ENCODE data around the gene AADAC. TPM values are rescaled to one million over a fixed set of nuclear protein-coding genes. Genes with fewer than 3 reads are reported as not detected.
"Not testable (repeated sequence)": the region's sequence is repeated elsewhere in the genome, so short reads cannot be mapped to it uniquely, and the experiment has no call there.

AADAC gene
- total RNA-seq, 1 donor from 2014 or later, result not detected

GRCh38 chr3:151808926-151809325, 5.0 kb upstream of the AADAC start:
- H3K36me3 Mint-ChIP-seq (ENCODE audit: low read depth); H3K27me3 Mint-ChIP-seq (ENCODE audit: insufficient read depth); H3K4me1 Mint-ChIP-seq (ENCODE audit: low read depth); DNase-seq (ENCODE audit: low spot score); H3K4me3 Mint-ChIP-seq; H3K27ac Mint-ChIP-seq; intact Hi-C loops (cut with micrococcal nuclease): not testable (repeated sequence)
- peaks cover 10% of the 10 kb centered on the region for H3K9me3 Mint-ChIP-seq

GRCh38 chr3:151811474-151811873, 2.4 kb upstream of the AADAC start:
- H3K27me3 Mint-ChIP-seq (ENCODE audit: insufficient read depth), result no peaks in the 10 kb centered on the region
- no peak overlapping the region for H3K4me3 Mint-ChIP-seq
- H3K36me3 Mint-ChIP-seq (ENCODE audit: low read depth), result no peaks in the 10 kb centered on the region
- no peak overlapping the region for H3K27ac Mint-ChIP-seq
- no peak for DNase-seq (ENCODE audit: low spot score)
- intact Hi-C loops (cut with micrococcal nuclease), result no loop called here
- H3K9me3 Mint-ChIP-seq, result peaks cover 10% of the 10 kb centered on the region
- no peaks in the 10 kb centered on the region for H3K4me1 Mint-ChIP-seq (ENCODE audit: low read depth)

DNA sequence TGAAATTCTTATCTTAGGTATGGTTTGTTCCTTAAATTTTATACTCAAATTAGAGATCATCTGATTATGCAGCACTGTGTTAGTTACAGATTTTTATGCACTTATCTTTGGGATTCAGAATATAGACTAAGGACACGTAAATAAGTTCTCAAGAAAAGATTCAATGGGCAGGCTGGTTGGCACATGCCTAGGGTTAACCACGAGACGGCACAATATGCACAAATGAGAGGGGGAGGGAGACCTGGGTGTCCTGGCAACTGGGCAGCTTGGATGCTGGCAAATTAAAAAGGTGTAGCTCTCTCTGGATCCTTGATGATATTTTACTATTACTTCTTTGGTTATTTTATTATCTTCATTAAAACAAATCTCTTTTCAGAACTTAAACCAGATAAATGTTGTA, 672 bp downstream of the AADAC start:
- H3K4me1 Mint-ChIP-seq (ENCODE audit: low read depth), result no peaks in the 10 kb centered on the region
- H3K36me3 Mint-ChIP-seq (ENCODE audit: low read depth), result no peaks in the 10 kb centered on the region
- H3K27ac Mint-ChIP-seq, result no peak overlapping the region
- no peak overlapping the region for H3K4me3 Mint-ChIP-seq
- no peak for DNase-seq (ENCODE audit: low spot score)
- H3K27me3 Mint-ChIP-seq (ENCODE audit: insufficient read depth), result no peaks in the 10 kb centered on the region
- intact Hi-C loops (cut with micrococcal nuclease), result no loop called here
- H3K9me3 Mint-ChIP-seq, result no peaks in the 10 kb centered on the region

DNA sequence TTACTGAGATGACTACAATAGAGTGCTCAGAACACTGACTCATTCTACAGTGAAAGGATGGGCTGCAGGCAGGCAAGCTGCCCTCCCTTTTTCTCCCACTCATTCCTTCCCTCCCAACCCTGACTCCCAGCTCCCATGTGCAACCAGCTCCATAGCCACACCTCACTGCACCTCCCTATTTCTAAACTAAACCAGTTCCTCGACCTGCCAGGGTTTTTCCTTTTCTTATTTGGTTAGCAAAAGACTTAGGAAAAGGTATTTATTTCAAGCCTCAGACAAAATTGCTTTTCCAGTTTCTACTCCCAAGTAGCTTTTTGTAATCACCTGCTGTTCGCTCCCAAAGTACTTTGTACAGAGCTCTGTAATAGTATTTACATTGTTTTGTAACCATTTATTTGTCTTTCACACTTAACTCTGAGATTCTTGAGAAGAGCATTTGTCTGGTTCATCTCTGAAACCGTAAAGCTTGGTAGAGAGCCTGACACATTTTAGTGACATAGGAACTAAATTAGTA, 2.2 kb downstream of the AADAC start:
- no peak for DNase-seq (ENCODE audit: low spot score)
- no peak overlapping the region for H3K27ac Mint-ChIP-seq
- H3K9me3 Mint-ChIP-seq, result no peaks in the 10 kb centered on the region
- no peaks in the 10 kb centered on the region for H3K27me3 Mint-ChIP-seq (ENCODE audit: insufficient read depth)
- H3K36me3 Mint-ChIP-seq (ENCODE audit: low read depth), result no peaks in the 10 kb centered on the region
- intact Hi-C loops (cut with micrococcal nuclease), result no loop called here
- H3K4me1 Mint-ChIP-seq (ENCODE audit: low read depth), result no peaks in the 10 kb centered on the region
- H3K4me3 Mint-ChIP-seq, result no peak overlapping the region

DNA sequence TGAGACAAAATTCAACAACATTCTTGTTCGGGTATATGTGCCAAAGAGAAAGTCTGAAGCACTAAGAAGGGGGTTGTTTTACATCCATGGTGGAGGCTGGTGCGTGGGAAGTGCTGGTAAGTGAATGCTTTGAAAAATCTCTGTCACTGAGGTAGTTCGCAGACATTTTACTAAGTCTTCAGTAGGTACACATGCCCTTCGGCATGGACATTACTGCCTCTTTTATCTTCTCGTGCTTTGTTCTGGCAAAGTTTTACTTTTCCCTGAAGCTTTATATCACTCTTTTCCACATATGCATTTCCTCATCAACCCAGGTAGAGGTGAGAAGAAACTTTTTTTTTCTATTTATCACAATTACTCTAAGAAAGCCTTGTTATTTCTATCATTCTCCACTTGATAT, 3.6 kb downstream of the AADAC start:
- Mint-ChIP-seq H3K4me1 (ENCODE audit: low read depth) (no peaks in the 10 kb centered on the region), H3K27me3 (ENCODE audit: insufficient read depth) (no peaks in the 10 kb centered on the region), H3K27ac (no peak overlapping the region), H3K36me3 (ENCODE audit: low read depth) (no peaks in the 10 kb centered on the region), H3K4me3 (no peak overlapping the region), H3K9me3 (no peaks in the 10 kb centered on the region)
- intact Hi-C loops (cut with micrococcal nuclease), result no loop called here
- no peak for DNase-seq (ENCODE audit: low spot score)

DNA sequence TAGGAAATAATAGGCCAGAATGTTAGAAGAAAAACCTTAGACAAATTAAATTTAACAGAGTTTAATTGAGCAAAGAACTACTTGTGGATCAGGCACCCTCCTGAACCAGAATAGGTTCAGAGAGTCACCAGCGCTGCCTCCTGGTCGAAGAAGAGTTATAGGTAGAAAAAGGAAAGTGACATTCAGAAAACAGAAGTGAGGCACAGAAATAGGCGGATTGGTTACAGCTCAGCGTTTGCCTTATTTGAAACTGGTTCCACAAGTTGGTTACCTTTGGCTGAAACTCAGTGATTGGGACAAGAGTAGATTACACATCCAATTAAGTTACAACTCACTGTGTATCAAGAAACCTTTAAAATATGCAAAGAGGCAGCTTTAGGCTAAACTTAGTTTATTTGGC, 4.4 kb downstream of the AADAC start:
- H3K27ac Mint-ChIP-seq, result no peak overlapping the region
- no peaks in the 10 kb centered on the region for H3K4me1 Mint-ChIP-seq (ENCODE audit: low read depth)
- H3K27me3 Mint-ChIP-seq (ENCODE audit: insufficient read depth), result no peaks in the 10 kb centered on the region
- intact Hi-C loops (cut with micrococcal nuclease), result no loop called here
- no peaks in the 10 kb centered on the region for H3K36me3 Mint-ChIP-seq (ENCODE audit: low read depth)
- H3K4me3 Mint-ChIP-seq, result no peak overlapping the region
- H3K9me3 Mint-ChIP-seq, result no peaks in the 10 kb centered on the region
- DNase-seq (ENCODE audit: low spot score), result no peak

GRCh38 chr3:151819910-151820309, 6.0 kb downstream of the AADAC start:
- intact Hi-C loops (cut with micrococcal nuclease), result no loop called here
- no peak for DNase-seq (ENCODE audit: low spot score)
- Mint-ChIP-seq H3K4me1 (ENCODE audit: low read depth) (no peaks in the 10 kb centered on the region), H3K27me3 (ENCODE audit: insufficient read depth) (peaks cover 2% of the 10 kb centered on the region), H3K27ac (no peak overlapping the region), H3K4me3 (no peak overlapping the region), H3K9me3 (no peaks in the 10 kb centered on the region), H3K36me3 (ENCODE audit: low read depth) (no peaks in the 10 kb centered on the region)

GRCh38 chr3:151827816-151828215, 13.9 kb downstream of the AADAC start:
- no peak for DNase-seq (ENCODE audit: low spot score)
- peaks cover 24% of the 10 kb centered on the region for H3K27me3 Mint-ChIP-seq (ENCODE audit: insufficient read depth)
- H3K27ac Mint-ChIP-seq, result no peak overlapping the region
- intact Hi-C loops (cut with micrococcal nuclease), result no loop called here
- no peaks in the 10 kb centered on the region for H3K36me3 Mint-ChIP-seq (ENCODE audit: low read depth)
- no peak overlapping the region for H3K4me3 Mint-ChIP-seq
- H3K4me1 Mint-ChIP-seq (ENCODE audit: low read depth), result no peaks in the 10 kb centered on the region
- no peaks in the 10 kb centered on the region for H3K9me3 Mint-ChIP-seq

- no peaks in the 10 kb centered on the region for H3K9me3 Mint-ChIP-seq
- intact Hi-C loops (cut with micrococcal nuclease), result loop anchor here (10.0 kb wide), 1 partner anchor 911 kb away; no protein-coding TSS in a partner anchor
- H3K4me3 Mint-ChIP-seq, result no peak overlapping the region
Measured at GRCh38 chr3:151835751-151836525, 22.0 kb downstream of the AADAC start.

GRCh38 chr3:151837057-151837456, 23.1 kb downstream of the AADAC start:
- Mint-ChIP-seq H3K9me3 (no peaks in the 10 kb centered on the region), H3K36me3 (ENCODE audit: low read depth) (no peaks in the 10 kb centered on the region), H3K27ac (no peak overlapping the region), H3K4me3 (no peak overlapping the region), H3K27me3 (ENCODE audit: insufficient read depth) (peaks cover 21% of the 10 kb centered on the region), H3K4me1 (ENCODE audit: low read depth) (peaks cover 6% of the 10 kb centered on the region)
- DNase-seq (ENCODE audit: low spot score), result no peak
- intact Hi-C loops (cut with micrococcal nuclease), result loop anchor here (10.0 kb wide), 1 partner anchor 912 kb away; no protein-coding TSS in a partner anchor

More at GRCh38 chr3:151835751-151836525, 22.0 kb downstream of the AADAC start:
- no peaks in the 10 kb centered on the region for H3K36me3 Mint-ChIP-seq (ENCODE audit: low read depth)
- no peak for DNase-seq (ENCODE audit: low spot score)
- H3K27ac Mint-ChIP-seq, result no peak overlapping the region
- peaks cover 24% of the 10 kb centered on the region for H3K27me3 Mint-ChIP-seq (ENCODE audit: insufficient read depth)
- H3K4me1 Mint-ChIP-seq (ENCODE audit: low read depth), result peaks cover 6% of the 10 kb centered on the region

GRCh38 chr3:151838574-151839312, 24.8 kb downstream of the AADAC start:
- intact Hi-C loops (cut with micrococcal nuclease), result loop anchor here (1.0 to 10.0 kb wide), 8 partner anchors 80 to 914 kb away; no protein-coding TSS in a partner anchor

GRCh38 chr3:151839313-151839631, 25.4 kb downstream of the AADAC start:
- Mint-ChIP-seq H3K4me3 (no peak overlapping the region), H3K36me3 (ENCODE audit: low read depth) (no peaks in the 10 kb centered on the region), H3K4me1 (ENCODE audit: low read depth) (peaks cover 6% of the 10 kb centered on the region)

More at GRCh38 chr3:151838574-151839312, 24.8 kb downstream of the AADAC start:
- H3K9me3 Mint-ChIP-seq, result no peaks in the 10 kb centered on the region
- DNase-seq (ENCODE audit: low spot score), result no peak
- no peak overlapping the region for H3K4me3 Mint-ChIP-seq
- peaks cover 23% of the 10 kb centered on the region for H3K27me3 Mint-ChIP-seq (ENCODE audit: insufficient read depth)
- H3K36me3 Mint-ChIP-seq (ENCODE audit: low read depth), result no peaks in the 10 kb centered on the region
- H3K27ac Mint-ChIP-seq, result no peak overlapping the region
- H3K4me1 Mint-ChIP-seq (ENCODE audit: low read depth), result peaks cover 6% of the 10 kb centered on the region

GRCh38 chr3:151841801-151842200, 27.9 kb downstream of the AADAC start:
- DNase-seq (ENCODE audit: low spot score), result no peak
- intact Hi-C loops (cut with micrococcal nuclease), result no loop called here
- Mint-ChIP-seq H3K36me3 (ENCODE audit: low read depth) (no peaks in the 10 kb centered on the region), H3K27ac (no peak overlapping the region), H3K27me3 (ENCODE audit: insufficient read depth) (peaks cover 16% of the 10 kb centered on the region), H3K4me3 (no peak overlapping the region), H3K4me1 (ENCODE audit: low read depth) (peaks cover 4% of the 10 kb centered on the region), H3K9me3 (no peaks in the 10 kb centered on the region)

More at GRCh38 chr3:151839313-151839631, 25.4 kb downstream of the AADAC start:
- peaks cover 22% of the 10 kb centered on the region for H3K27me3 Mint-ChIP-seq (ENCODE audit: insufficient read depth)
- H3K9me3 Mint-ChIP-seq, result no peaks in the 10 kb centered on the region
- DNase-seq (ENCODE audit: low spot score), result no peak
- no peak overlapping the region for H3K27ac Mint-ChIP-seq
- intact Hi-C loops (cut with micrococcal nuclease), result loop anchor here (1.0 to 10.0 kb wide), 8 partner anchors 80 to 914 kb away; no protein-coding TSS in a partner anchor
